HCT116 (cell line): ENCODE data around the gene CASP8. TPM values are rescaled to one million over a fixed set of nuclear protein-coding genes. Genes with fewer than 3 reads are reported as not detected.
"Not testable (repeated sequence)": the region's sequence is repeated elsewhere in the genome, so short reads cannot be mapped to it uniquely, and the experiment has no call there.

Experiments
- ATAC-seq: fragments of 200-7000 bp; cut with Tn5 transposase; 2 replicates; pipeline ENCODE4 v1.9.1; 2020; ENCODE audit warnings: mild to moderate bottlenecking, moderate library complexity
- BruUV-seq: library from RNA; stranded (reverse); fragments of 400-500 nt; replicated peaks from 2 replicates; lab custom pipeline; 2021; lab: Mats Ljungman, UMichigan
- CTCF ChIA-PET: fragments of 300-600 bp; sonication (Branson Sonifier 250); formaldehyde crosslinking; loops from one replicate; lab custom pipeline; 2021; ENCODE audit warnings: antibody characterized with exemption; lab: Charles Lee
- POLR2A ChIA-PET: fragments of 300-600, 350-600 bp; sonication (Branson Sonifier 250); formaldehyde crosslinking; loops from one replicate; lab custom pipeline; 2021; ENCODE audit warnings: antibody characterized with exemption; lab: Charles Lee
- RAD21 ChIA-PET, 2 experiments: fragments of 300-600 bp; sonication (Branson Sonifier 250); formaldehyde crosslinking; loops; one replicate each; lab custom pipeline; 2023; ENCODE audit warnings: low total read pairs in 2 of 2; ENCODE audit not compliant: uncharacterized antibody in 2 of 2, unreplicated experiment in 2 of 2, low non-redundant PET in 1 of 2; lab: Charles Lee
- DNase-seq: peaks from one replicate; pipeline ENCODE4 v3.0.0-alpha.2; 2010; ENCODE audit warnings: low read depth, low spot score
- H2AFZ ChIP-seq: fragments of 200-600 bp; shearing (Covaris generic), sonication (generic); 2 replicates; pipeline ENCODE4 v1.6.1; 2017; ENCODE audit warnings: low read depth, mixed run types, mixed read lengths, antibody characterized with exemption, low read length; ENCODE audit not compliant: poor library complexity, severe bottlenecking
- H3K27ac ChIP-seq: 2 replicates; pipeline ENCODE4 v1.5.1; 2012; ENCODE audit warnings: low read depth, low read length
- H3K27me3 ChIP-seq: fragments of 200-600 bp; sonication (generic); 2 replicates; pipeline ENCODE4 v1.6.1; 2016; ENCODE audit warnings: mixed run types, low read length, mixed read lengths; ENCODE audit not compliant: insufficient read depth
- H3K36me3 ChIP-seq, 2 experiments: fragments of 200-500 bp in 1 of 2; fragments of 200-600 bp in 1 of 2; sonication (Bioruptor generic) in 1 of 2; sonication (generic) in 1 of 2; 2 replicates each; pipeline versions ENCODE4 v1.5.1 to v1.6.1; 2014 to 2016; ENCODE audit warnings: low read length in 2 of 2, inconsistent platforms in 1 of 2, mixed read lengths in 1 of 2, mixed run types in 1 of 2; ENCODE audit not compliant: insufficient read depth in 2 of 2, control insufficient read depth in 1 of 2
- H3K4me1 ChIP-seq, 2 experiments: fragments of 200-600 bp in 1 of 2; sonication (generic) in 1 of 2; 2 replicates each; pipeline versions ENCODE4 v1.5.1 to v1.6.1; 2012 to 2017; ENCODE audit warnings: low read length in 2 of 2, inconsistent platforms in 1 of 2, mild to moderate bottlenecking in 1 of 2, mixed read lengths in 1 of 2, mixed run types in 1 of 2, moderate library complexity in 1 of 2; ENCODE audit not compliant: insufficient read depth in 2 of 2, control insufficient read depth in 1 of 2
- H3K4me2 ChIP-seq: fragments of 200-600 bp; sonication (generic); 2 replicates; pipeline ENCODE4 v1.6.1; 2017; ENCODE audit warnings: mixed run types, low read length, mixed read lengths
- H3K4me3 ChIP-seq, 2 experiments: fragments of 200-600 bp in 1 of 2; sonication (generic) in 1 of 2; replicated peaks in 1 of 2; 2 replicates each; pipeline ENCODE4 v1.5.1; 2011 to 2016; ENCODE audit warnings: low read length in 2 of 2, control low read depth in 1 of 2, low read depth in 1 of 2, mild to moderate bottlenecking in 1 of 2, mixed read lengths in 1 of 2, mixed run types in 1 of 2
- H3K79me2 ChIP-seq: fragments of 200-600 bp; sonication (generic); 2 replicates; pipeline ENCODE4 v1.6.1; 2017; ENCODE audit warnings: mild to moderate bottlenecking, mixed run types, low read length, moderate library complexity, mixed read lengths; ENCODE audit not compliant: insufficient read depth
- H3K9ac ChIP-seq: fragments of 200-600 bp; sonication (generic); 2 replicates; pipeline ENCODE4 v1.6.1; 2016; ENCODE audit warnings: low read length, mixed read lengths
- H3K9me2 ChIP-seq: fragments of 200-600 bp; sonication (generic), shearing (Covaris generic); 2 replicates; pipeline ENCODE4 v1.6.1; 2017; ENCODE audit warnings: mixed run types, mild to moderate bottlenecking, moderate library complexity; ENCODE audit not compliant: insufficient read depth
- H3K9me3 ChIP-seq, 2 experiments: fragments of 200-500 bp in 1 of 2; fragments of 200-600 bp in 1 of 2; sonication (Bioruptor generic) in 1 of 2; sonication (generic) in 1 of 2; 2 replicates each; pipeline ENCODE4 v1.6.1; 2014 to 2017; ENCODE audit warnings: low read length in 2 of 2, mixed read lengths in 2 of 2, inconsistent platforms in 1 of 2, low read depth in 1 of 2, mild to moderate bottlenecking in 1 of 2, mixed run types in 1 of 2, moderate library complexity in 1 of 2; ENCODE audit not compliant: control insufficient read depth in 1 of 2, insufficient read depth in 1 of 2
- H4K20me1 ChIP-seq: fragments of 200-600 bp; sonication (generic), shearing (Covaris generic); 2 replicates; pipeline ENCODE4 v1.6.1; 2017; ENCODE audit warnings: mixed run types, mild to moderate bottlenecking, moderate library complexity; ENCODE audit not compliant: insufficient read depth
- CBX3 ChIP-seq: IDR thresholded peaks from 2 replicates; pipeline ENCODE4 v1.6.1; 2012; ENCODE audit warnings: low read depth
- EZH2phosphoT487 ChIP-seq: fragments of 200-600 bp; IDR thresholded peaks from 2 replicates; pipeline ENCODE4 v1.6.1; 2018; ENCODE audit warnings: antibody characterized with exemption, borderline replicate concordance
- POLR2A ChIP-seq: IDR thresholded peaks from 2 replicates; pipeline ENCODE4 v1.7.0; 2011; ENCODE audit warnings: borderline replicate concordance; ENCODE audit not compliant: insufficient read depth, insufficient read length; ENCODE audit errors: extremely low read depth
- POLR2AphosphoS5 ChIP-seq: IDR thresholded peaks from 2 replicates; pipeline ENCODE4 v1.6.1; 2011; ENCODE audit warnings: mild to moderate bottlenecking, low read depth, low read length, moderate library complexity
- SIN3A ChIP-seq: IDR thresholded peaks from 2 replicates; pipeline ENCODE4 v1.6.1; 2012; ENCODE audit warnings: low read depth
- SP1 ChIP-seq: IDR thresholded peaks from 2 replicates; pipeline ENCODE4 v1.6.1; 2012; ENCODE audit warnings: low read depth
- SRF ChIP-seq: IDR thresholded peaks from 2 replicates; pipeline ENCODE4 v1.6.1; 2012; ENCODE audit warnings: low read depth
- TCF7L2 ChIP-seq: IDR thresholded peaks from 2 replicates; pipeline ENCODE4 v1.7.0; 2011; ENCODE audit warnings: borderline replicate concordance, inconsistent platforms; ENCODE audit not compliant: insufficient read depth, insufficient read length; ENCODE audit errors: extremely low read depth
- YY1 ChIP-seq: IDR thresholded peaks from 2 replicates; pipeline ENCODE4 v1.6.1; 2011; ENCODE audit warnings: low read length, low read depth, moderate library complexity, mild to moderate bottlenecking; ENCODE audit not compliant: insufficient replicate concordance; ENCODE audit errors: extremely low read depth
- intact Hi-C: fragments of 100-400 bp; cut with micrococcal nuclease; formaldehyde crosslinking; loops from 2 replicates; pipeline ENCODE4 v1.10.0; 2022
- total RNA-seq: library from RNA; stranded (reverse); gene quantifications from one replicate; pipeline ENCODE4 v1.2.1, GENCODE V29; 2021; ENCODE audit not compliant: unreplicated experiment
- TF ChIP-seq, protein P1 (sequence below): IDR thresholded peaks from 2 replicates; pipeline ENCODE4 v1.6.1; 2011; ENCODE audit warnings: mild to moderate bottlenecking, low read length, moderate library complexity; ENCODE audit not compliant: insufficient replicate concordance; ENCODE audit errors: extremely low read depth
- TF ChIP-seq, protein P2 (sequence below): IDR thresholded peaks from 2 replicates; pipeline ENCODE4 v1.6.1; 2012; ENCODE audit warnings: low read depth
- TF ChIP-seq, protein P3 (sequence below): IDR thresholded peaks from 2 replicates; pipeline ENCODE4 v1.6.1; 2012

Gene CASP8
- total RNA-seq, 1 experiment from 2014 or later = 29.6 TPM

DNA sequence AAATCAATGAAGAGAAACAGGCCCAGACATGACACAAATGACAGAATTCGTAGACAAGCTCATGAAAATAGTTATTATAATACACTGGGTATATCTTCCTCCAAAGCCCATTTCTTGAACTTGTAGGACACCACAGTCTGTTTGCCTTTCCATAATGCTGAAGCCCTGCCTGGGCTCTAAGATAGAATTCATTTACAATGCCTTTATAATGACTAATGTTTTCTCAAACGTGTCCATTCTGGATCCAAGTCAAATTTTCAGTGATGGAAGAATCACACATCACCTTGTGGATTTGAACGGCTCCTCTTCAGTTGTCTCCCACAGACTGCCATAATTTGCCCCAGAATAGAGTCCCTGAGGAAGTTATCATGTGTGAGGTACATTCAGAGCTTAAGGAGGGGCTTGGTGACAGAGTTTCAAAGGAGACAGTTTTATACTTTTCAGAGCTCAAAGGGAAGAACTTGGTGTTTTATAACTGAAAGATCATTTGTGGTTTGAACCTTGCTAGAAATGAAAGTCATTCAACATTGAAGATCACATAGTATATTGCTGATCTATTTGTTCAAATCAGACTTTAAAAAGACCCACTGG, 38.2 kb downstream of the CASP8 start:
- H3K27me3 ChIP-seq = no peaks in the 10 kb centered on the region
- no peaks in the 10 kb centered on the region for H3K36me3 ChIP-seq
- H3K4me3 ChIP-seq = no peak overlapping the region
- H3K9me2 ChIP-seq = no peaks in the 10 kb centered on the region
- H3K79me2 ChIP-seq = no peaks in the 10 kb centered on the region
- no peak for DNase-seq
- H4K20me1 ChIP-seq = no peaks in the 10 kb centered on the region
- intact Hi-C loops = no loop called here
- ChIA-PET RAD21 (no interaction called here), POLR2A (no interaction called here), CTCF (no interaction called here)
- H3K27ac ChIP-seq = no peak overlapping the region
- H3K9me3 ChIP-seq = no peaks in the 10 kb centered on the region
- H2AFZ ChIP-seq = no peak overlapping the region
- no peaks in the 10 kb centered on the region for H3K4me1 ChIP-seq
- no peak for ATAC-seq
- no peak overlapping the region for H3K4me2 ChIP-seq
- TF ChIP-seq SRF = no peak
- TF ChIP-seq POLR2A = no peak
- TF ChIP-seq YY1 = no peak
- no peak for TF ChIP-seq CBX3
- no peak for TF ChIP-seq POLR2AphosphoS5
- no peak for TF ChIP-seq SIN3A
- no peak for TF ChIP-seq TCF7L2
- no peak for TF ChIP-seq SP1
- TF ChIP-seq, protein P1, sequence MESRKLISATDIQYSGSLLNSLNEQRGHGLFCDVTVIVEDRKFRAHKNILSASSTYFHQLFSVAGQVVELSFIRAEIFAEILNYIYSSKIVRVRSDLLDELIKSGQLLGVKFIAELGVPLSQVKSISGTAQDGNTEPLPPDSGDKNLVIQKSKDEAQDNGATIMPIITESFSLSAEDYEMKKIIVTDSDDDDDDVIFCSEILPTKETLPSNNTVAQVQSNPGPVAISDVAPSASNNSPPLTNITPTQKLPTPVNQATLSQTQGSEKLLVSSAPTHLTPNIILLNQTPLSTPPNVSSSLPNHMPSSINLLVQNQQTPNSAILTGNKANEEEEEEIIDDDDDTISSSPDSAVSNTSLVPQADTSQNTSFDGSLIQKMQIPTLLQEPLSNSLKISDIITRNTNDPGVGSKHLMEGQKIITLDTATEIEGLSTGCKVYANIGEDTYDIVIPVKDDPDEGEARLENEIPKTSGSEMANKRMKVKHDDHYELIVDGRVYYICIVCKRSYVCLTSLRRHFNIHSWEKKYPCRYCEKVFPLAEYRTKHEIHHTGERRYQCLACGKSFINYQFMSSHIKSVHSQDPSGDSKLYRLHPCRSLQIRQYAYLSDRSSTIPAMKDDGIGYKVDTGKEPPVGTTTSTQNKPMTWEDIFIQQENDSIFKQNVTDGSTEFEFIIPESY = no peak
- TF ChIP-seq, protein P2, sequence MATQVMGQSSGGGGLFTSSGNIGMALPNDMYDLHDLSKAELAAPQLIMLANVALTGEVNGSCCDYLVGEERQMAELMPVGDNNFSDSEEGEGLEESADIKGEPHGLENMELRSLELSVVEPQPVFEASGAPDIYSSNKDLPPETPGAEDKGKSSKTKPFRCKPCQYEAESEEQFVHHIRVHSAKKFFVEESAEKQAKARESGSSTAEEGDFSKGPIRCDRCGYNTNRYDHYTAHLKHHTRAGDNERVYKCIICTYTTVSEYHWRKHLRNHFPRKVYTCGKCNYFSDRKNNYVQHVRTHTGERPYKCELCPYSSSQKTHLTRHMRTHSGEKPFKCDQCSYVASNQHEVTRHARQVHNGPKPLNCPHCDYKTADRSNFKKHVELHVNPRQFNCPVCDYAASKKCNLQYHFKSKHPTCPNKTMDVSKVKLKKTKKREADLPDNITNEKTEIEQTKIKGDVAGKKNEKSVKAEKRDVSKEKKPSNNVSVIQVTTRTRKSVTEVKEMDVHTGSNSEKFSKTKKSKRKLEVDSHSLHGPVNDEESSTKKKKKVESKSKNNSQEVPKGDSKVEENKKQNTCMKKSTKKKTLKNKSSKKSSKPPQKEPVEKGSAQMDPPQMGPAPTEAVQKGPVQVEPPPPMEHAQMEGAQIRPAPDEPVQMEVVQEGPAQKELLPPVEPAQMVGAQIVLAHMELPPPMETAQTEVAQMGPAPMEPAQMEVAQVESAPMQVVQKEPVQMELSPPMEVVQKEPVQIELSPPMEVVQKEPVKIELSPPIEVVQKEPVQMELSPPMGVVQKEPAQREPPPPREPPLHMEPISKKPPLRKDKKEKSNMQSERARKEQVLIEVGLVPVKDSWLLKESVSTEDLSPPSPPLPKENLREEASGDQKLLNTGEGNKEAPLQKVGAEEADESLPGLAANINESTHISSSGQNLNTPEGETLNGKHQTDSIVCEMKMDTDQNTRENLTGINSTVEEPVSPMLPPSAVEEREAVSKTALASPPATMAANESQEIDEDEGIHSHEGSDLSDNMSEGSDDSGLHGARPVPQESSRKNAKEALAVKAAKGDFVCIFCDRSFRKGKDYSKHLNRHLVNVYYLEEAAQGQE = no peak
- TF ChIP-seq, protein P3, sequence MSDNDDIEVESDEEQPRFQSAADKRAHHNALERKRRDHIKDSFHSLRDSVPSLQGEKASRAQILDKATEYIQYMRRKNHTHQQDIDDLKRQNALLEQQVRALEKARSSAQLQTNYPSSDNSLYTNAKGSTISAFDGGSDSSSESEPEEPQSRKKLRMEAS = no peak
- no peak for TF ChIP-seq EZH2phosphoT487
- no peak overlapping the region for H3K9ac ChIP-seq
- no TSS peak for BruUV-seq

DNA sequence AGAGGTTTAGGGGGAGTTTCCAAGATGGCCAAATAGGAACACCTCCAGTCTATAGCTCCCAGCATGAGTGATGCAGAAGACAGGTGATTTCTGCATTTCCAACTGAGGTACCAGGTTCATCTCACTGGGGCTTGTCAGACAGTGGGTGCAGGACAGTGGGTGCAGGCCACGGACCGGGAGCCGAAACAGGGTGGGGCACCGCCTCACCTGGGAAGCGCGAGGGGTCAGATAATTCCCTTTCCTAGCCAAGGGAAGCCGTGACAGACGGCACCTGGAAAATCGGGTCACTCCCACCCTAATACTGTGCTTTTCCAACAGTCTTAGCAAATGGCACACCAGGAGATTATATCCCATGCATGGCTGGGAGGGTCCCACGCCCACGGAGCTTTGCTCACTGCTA, 39.6 kb downstream of the CASP8 start:
- intact Hi-C loops, H3K4me1 ChIP-seq, H3K27ac ChIP-seq, RAD21 ChIA-PET, H3K9me3 ChIP-seq, H3K4me2 ChIP-seq, H3K4me3 ChIP-seq, BruUV-seq, H3K9ac ChIP-seq, H3K79me2 ChIP-seq, H3K36me3 ChIP-seq, H3K27me3 ChIP-seq, H3K9me2 ChIP-seq, ATAC-seq, H4K20me1 ChIP-seq, DNase-seq, CTCF ChIA-PET, H2AFZ ChIP-seq, POLR2A ChIA-PET: not testable (repeated sequence)
